SK-N-SH (cell line): ENCODE results near the gene IL17D.

ENCODE experiments used
- EZH2phosphoT487 ChIP-seq: fragments of 200-600 bp; sonication (generic); IDR thresholded peaks from 2 replicates; pipeline ENCODE4 v1.6.1; 2017; ENCODE audit warnings: low read depth, mixed run types, mild to moderate bottlenecking, antibody characterized with exemption, moderate library complexity, borderline replicate concordance
- GATA2 ChIP-seq: sonication (generic); formaldehyde crosslinking; IDR thresholded peaks from 2 replicates; pipeline ENCODE4 v1.5.0; 2020; ENCODE audit warnings: mild to moderate bottlenecking, missing genetic modification reagents
- JUND ChIP-seq: IDR thresholded peaks from 2 replicates; pipeline ENCODE4 v1.4.0; 2012
- RAD21 ChIP-seq: IDR thresholded peaks from 2 replicates; pipeline ENCODE4 v1.6.1; 2012; ENCODE audit warnings: mild to moderate bottlenecking, low read length
- TAF1 ChIP-seq: IDR thresholded peaks from 2 replicates; pipeline ENCODE4 v1.6.1; 2012; ENCODE audit warnings: low read depth, mild to moderate bottlenecking, low read length, moderate library complexity, borderline replicate concordance
- TCF12 ChIP-seq: IDR thresholded peaks from 2 replicates; pipeline ENCODE4 v1.4.0; 2012
- TF ChIP-seq, protein P1 (sequence below): fragments of 200-600 bp; sonication (generic); IDR thresholded peaks from 2 replicates; pipeline ENCODE4 v1.6.1; 2017; ENCODE audit warnings: antibody characterized with exemption, mild to moderate bottlenecking, moderate library complexity
- TF ChIP-seq, protein P2 (sequence below): IDR thresholded peaks from 2 replicates; pipeline ENCODE4 v1.4.0; 2012; ENCODE audit warnings: low read depth, borderline replicate concordance
- TF ChIP-seq, protein P3 (sequence below): IDR thresholded peaks from 2 replicates; pipeline ENCODE4 v1.6.1; 2012; ENCODE audit warnings: mild to moderate bottlenecking, low read depth, low read length, moderate library complexity

DNA sequence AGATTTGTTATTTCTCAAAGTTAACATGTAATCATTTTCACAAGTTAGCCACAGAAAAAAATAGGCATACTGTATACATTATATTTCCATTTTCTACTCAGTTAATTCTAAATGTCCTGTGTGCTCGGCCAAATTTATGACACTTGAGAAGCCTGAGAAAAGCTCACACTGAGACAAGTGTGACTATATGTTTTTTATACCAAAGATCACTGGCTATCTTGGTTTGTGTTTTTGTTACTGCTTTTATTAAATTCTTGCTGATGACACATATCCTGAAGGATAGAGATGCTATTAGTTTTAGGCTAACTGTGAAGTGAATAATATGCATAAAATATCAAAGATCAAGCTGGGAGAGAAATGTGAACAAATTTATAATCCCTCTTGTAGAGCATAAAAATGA is 49.3 kb upstream of the IL17D start:
- TF ChIP-seq, protein P1, sequence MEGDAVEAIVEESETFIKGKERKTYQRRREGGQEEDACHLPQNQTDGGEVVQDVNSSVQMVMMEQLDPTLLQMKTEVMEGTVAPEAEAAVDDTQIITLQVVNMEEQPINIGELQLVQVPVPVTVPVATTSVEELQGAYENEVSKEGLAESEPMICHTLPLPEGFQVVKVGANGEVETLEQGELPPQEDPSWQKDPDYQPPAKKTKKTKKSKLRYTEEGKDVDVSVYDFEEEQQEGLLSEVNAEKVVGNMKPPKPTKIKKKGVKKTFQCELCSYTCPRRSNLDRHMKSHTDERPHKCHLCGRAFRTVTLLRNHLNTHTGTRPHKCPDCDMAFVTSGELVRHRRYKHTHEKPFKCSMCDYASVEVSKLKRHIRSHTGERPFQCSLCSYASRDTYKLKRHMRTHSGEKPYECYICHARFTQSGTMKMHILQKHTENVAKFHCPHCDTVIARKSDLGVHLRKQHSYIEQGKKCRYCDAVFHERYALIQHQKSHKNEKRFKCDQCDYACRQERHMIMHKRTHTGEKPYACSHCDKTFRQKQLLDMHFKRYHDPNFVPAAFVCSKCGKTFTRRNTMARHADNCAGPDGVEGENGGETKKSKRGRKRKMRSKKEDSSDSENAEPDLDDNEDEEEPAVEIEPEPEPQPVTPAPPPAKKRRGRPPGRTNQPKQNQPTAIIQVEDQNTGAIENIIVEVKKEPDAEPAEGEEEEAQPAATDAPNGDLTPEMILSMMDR: no peak
- TF ChIP-seq TCF12 (no peak), RAD21 (no peak), GATA2 (CRISPR knock-in tag) (no peak), EZH2phosphoT487 (no peak), JUND (no peak), TAF1 (no peak)
- TF ChIP-seq, protein P2, sequence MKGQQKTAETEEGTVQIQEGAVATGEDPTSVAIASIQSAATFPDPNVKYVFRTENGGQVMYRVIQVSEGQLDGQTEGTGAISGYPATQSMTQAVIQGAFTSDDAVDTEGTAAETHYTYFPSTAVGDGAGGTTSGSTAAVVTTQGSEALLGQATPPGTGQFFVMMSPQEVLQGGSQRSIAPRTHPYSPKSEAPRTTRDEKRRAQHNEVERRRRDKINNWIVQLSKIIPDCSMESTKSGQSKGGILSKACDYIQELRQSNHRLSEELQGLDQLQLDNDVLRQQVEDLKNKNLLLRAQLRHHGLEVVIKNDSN: no peak
- TF ChIP-seq, protein P3, sequence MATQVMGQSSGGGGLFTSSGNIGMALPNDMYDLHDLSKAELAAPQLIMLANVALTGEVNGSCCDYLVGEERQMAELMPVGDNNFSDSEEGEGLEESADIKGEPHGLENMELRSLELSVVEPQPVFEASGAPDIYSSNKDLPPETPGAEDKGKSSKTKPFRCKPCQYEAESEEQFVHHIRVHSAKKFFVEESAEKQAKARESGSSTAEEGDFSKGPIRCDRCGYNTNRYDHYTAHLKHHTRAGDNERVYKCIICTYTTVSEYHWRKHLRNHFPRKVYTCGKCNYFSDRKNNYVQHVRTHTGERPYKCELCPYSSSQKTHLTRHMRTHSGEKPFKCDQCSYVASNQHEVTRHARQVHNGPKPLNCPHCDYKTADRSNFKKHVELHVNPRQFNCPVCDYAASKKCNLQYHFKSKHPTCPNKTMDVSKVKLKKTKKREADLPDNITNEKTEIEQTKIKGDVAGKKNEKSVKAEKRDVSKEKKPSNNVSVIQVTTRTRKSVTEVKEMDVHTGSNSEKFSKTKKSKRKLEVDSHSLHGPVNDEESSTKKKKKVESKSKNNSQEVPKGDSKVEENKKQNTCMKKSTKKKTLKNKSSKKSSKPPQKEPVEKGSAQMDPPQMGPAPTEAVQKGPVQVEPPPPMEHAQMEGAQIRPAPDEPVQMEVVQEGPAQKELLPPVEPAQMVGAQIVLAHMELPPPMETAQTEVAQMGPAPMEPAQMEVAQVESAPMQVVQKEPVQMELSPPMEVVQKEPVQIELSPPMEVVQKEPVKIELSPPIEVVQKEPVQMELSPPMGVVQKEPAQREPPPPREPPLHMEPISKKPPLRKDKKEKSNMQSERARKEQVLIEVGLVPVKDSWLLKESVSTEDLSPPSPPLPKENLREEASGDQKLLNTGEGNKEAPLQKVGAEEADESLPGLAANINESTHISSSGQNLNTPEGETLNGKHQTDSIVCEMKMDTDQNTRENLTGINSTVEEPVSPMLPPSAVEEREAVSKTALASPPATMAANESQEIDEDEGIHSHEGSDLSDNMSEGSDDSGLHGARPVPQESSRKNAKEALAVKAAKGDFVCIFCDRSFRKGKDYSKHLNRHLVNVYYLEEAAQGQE: no peak
